HCT116 (cell line): Measurements from ENCODE around the gene CCNJ. TPM values are rescaled to one million over a fixed set of nuclear protein-coding genes. Genes with fewer than 3 reads are reported as not detected.

Experiments used
- ATAC-seq: fragments of 200-7000 bp; cut with Tn5 transposase; 2 replicates; pipeline ENCODE4 v1.9.1; 2020; ENCODE audit warnings: mild to moderate bottlenecking, moderate library complexity
- BruUV-seq: library from RNA; stranded (reverse); fragments of 400-500 nt; replicated peaks from 2 replicates; lab custom pipeline; 2021; lab: Mats Ljungman, UMichigan
- CTCF ChIA-PET: fragments of 300-600 bp; sonication (Branson Sonifier 250); formaldehyde crosslinking; loops from one replicate; lab custom pipeline; 2021; ENCODE audit warnings: antibody characterized with exemption; lab: Charles Lee
- POLR2A ChIA-PET: fragments of 300-600, 350-600 bp; sonication (Branson Sonifier 250); formaldehyde crosslinking; loops from one replicate; lab custom pipeline; 2021; ENCODE audit warnings: antibody characterized with exemption; lab: Charles Lee
- RAD21 ChIA-PET, 2 experiments: fragments of 300-600 bp; sonication (Branson Sonifier 250); formaldehyde crosslinking; loops; one replicate each; lab custom pipeline; 2023; ENCODE audit warnings: low total read pairs in 2 of 2; ENCODE audit not compliant: uncharacterized antibody in 2 of 2, unreplicated experiment in 2 of 2, low non-redundant PET in 1 of 2; lab: Charles Lee
- DNase-seq: peaks from one replicate; pipeline ENCODE4 v3.0.0-alpha.2; 2010; ENCODE audit warnings: low read depth, low spot score
- H2AFZ ChIP-seq: fragments of 200-600 bp; shearing (Covaris generic), sonication (generic); 2 replicates; pipeline ENCODE4 v1.6.1; 2017; ENCODE audit warnings: low read depth, mixed run types, mixed read lengths, antibody characterized with exemption, low read length; ENCODE audit not compliant: poor library complexity, severe bottlenecking
- H3K27ac ChIP-seq: 2 replicates; pipeline ENCODE4 v1.5.1; 2012; ENCODE audit warnings: low read depth, low read length
- H3K27me3 ChIP-seq: fragments of 200-600 bp; sonication (generic); 2 replicates; pipeline ENCODE4 v1.6.1; 2016; ENCODE audit warnings: mixed run types, low read length, mixed read lengths; ENCODE audit not compliant: insufficient read depth
- H3K36me3 ChIP-seq, 2 experiments: fragments of 200-500 bp in 1 of 2; fragments of 200-600 bp in 1 of 2; sonication (Bioruptor generic) in 1 of 2; sonication (generic) in 1 of 2; 2 replicates each; pipeline versions ENCODE4 v1.5.1 to v1.6.1; 2014 to 2016; ENCODE audit warnings: low read length in 2 of 2, inconsistent platforms in 1 of 2, mixed read lengths in 1 of 2, mixed run types in 1 of 2; ENCODE audit not compliant: insufficient read depth in 2 of 2, control insufficient read depth in 1 of 2
- H3K4me1 ChIP-seq, 2 experiments: fragments of 200-600 bp in 1 of 2; sonication (generic) in 1 of 2; 2 replicates each; pipeline versions ENCODE4 v1.5.1 to v1.6.1; 2012 to 2017; ENCODE audit warnings: low read length in 2 of 2, inconsistent platforms in 1 of 2, mild to moderate bottlenecking in 1 of 2, mixed read lengths in 1 of 2, mixed run types in 1 of 2, moderate library complexity in 1 of 2; ENCODE audit not compliant: insufficient read depth in 2 of 2, control insufficient read depth in 1 of 2
- H3K4me2 ChIP-seq: fragments of 200-600 bp; sonication (generic); 2 replicates; pipeline ENCODE4 v1.6.1; 2017; ENCODE audit warnings: mixed run types, low read length, mixed read lengths
- H3K4me3 ChIP-seq, 2 experiments: fragments of 200-600 bp in 1 of 2; sonication (generic) in 1 of 2; replicated peaks in 1 of 2; 2 replicates each; pipeline ENCODE4 v1.5.1; 2011 to 2016; ENCODE audit warnings: low read length in 2 of 2, control low read depth in 1 of 2, low read depth in 1 of 2, mild to moderate bottlenecking in 1 of 2, mixed read lengths in 1 of 2, mixed run types in 1 of 2
- H3K79me2 ChIP-seq: fragments of 200-600 bp; sonication (generic); 2 replicates; pipeline ENCODE4 v1.6.1; 2017; ENCODE audit warnings: mild to moderate bottlenecking, mixed run types, low read length, moderate library complexity, mixed read lengths; ENCODE audit not compliant: insufficient read depth
- H3K9ac ChIP-seq: fragments of 200-600 bp; sonication (generic); 2 replicates; pipeline ENCODE4 v1.6.1; 2016; ENCODE audit warnings: low read length, mixed read lengths
- H3K9me2 ChIP-seq: fragments of 200-600 bp; sonication (generic), shearing (Covaris generic); 2 replicates; pipeline ENCODE4 v1.6.1; 2017; ENCODE audit warnings: mixed run types, mild to moderate bottlenecking, moderate library complexity; ENCODE audit not compliant: insufficient read depth
- H3K9me3 ChIP-seq, 2 experiments: fragments of 200-500 bp in 1 of 2; fragments of 200-600 bp in 1 of 2; sonication (Bioruptor generic) in 1 of 2; sonication (generic) in 1 of 2; 2 replicates each; pipeline ENCODE4 v1.6.1; 2014 to 2017; ENCODE audit warnings: low read length in 2 of 2, mixed read lengths in 2 of 2, inconsistent platforms in 1 of 2, low read depth in 1 of 2, mild to moderate bottlenecking in 1 of 2, mixed run types in 1 of 2, moderate library complexity in 1 of 2; ENCODE audit not compliant: control insufficient read depth in 1 of 2, insufficient read depth in 1 of 2
- H4K20me1 ChIP-seq: fragments of 200-600 bp; sonication (generic), shearing (Covaris generic); 2 replicates; pipeline ENCODE4 v1.6.1; 2017; ENCODE audit warnings: mixed run types, mild to moderate bottlenecking, moderate library complexity; ENCODE audit not compliant: insufficient read depth
- CBX3 ChIP-seq: IDR thresholded peaks from 2 replicates; pipeline ENCODE4 v1.6.1; 2012; ENCODE audit warnings: low read depth
- FOSL1 ChIP-seq: IDR thresholded peaks from 2 replicates; pipeline ENCODE4 v1.6.1; 2012; ENCODE audit warnings: low read depth
- JUND ChIP-seq: IDR thresholded peaks from 2 replicates; pipeline ENCODE4 v1.6.1; 2012
- POLR2A ChIP-seq: IDR thresholded peaks from 2 replicates; pipeline ENCODE4 v1.7.0; 2011; ENCODE audit warnings: borderline replicate concordance; ENCODE audit not compliant: insufficient read depth, insufficient read length; ENCODE audit errors: extremely low read depth
- SIN3A ChIP-seq: IDR thresholded peaks from 2 replicates; pipeline ENCODE4 v1.6.1; 2012; ENCODE audit warnings: low read depth
- SP1 ChIP-seq: IDR thresholded peaks from 2 replicates; pipeline ENCODE4 v1.6.1; 2012; ENCODE audit warnings: low read depth
- intact Hi-C: fragments of 100-400 bp; cut with micrococcal nuclease; formaldehyde crosslinking; loops from 2 replicates; pipeline ENCODE4 v1.10.0; 2022
- total RNA-seq: library from RNA; stranded (reverse); gene quantifications from one replicate; pipeline ENCODE4 v1.2.1, GENCODE V29; 2021; ENCODE audit not compliant: unreplicated experiment

CCNJ gene
- total RNA-seq, 1 experiment from 2014 or later, result 12.2 TPM

DNA sequence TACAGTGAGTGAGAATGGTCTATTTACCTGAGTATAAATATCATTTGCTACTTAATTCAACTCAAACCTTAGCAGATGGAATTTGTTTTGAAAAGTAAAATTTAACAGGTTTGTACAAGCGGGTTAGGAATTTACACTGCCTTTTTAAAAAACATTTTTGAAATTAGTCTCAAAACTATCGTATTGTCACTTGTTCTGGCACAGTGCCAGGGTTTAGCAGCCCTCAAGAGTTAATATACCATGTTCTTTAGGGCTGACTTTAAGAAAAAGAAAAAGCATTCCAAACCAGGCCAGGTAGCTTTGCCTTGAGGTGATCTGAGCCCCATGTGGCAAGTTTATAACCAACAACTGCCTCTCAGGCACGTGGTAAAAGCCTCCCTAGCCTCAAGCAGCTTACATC, 17.8 kb downstream of the CCNJ start:
- no peak for ATAC-seq
- CTCF ChIA-PET, result interaction anchor here (1.3 kb wide), 1 partner anchor 168 kb away, joined by 3 read pairs; no protein-coding TSS in a partner anchor
- POLR2A ChIA-PET, result no interaction called here
- Histone ChIP-seq H3K9me3 (no peaks in the 10 kb centered on the region), H3K4me3 (no peak overlapping the region), H3K27me3 (no peaks in the 10 kb centered on the region), H3K4me1 (no peaks in the 10 kb centered on the region), H3K27ac (no peak overlapping the region), H3K4me2 (no peak overlapping the region), H2AFZ (no peak overlapping the region), H3K79me2 (no peaks in the 10 kb centered on the region), H4K20me1 (no peaks in the 10 kb centered on the region), H3K36me3 (peaks cover 22% of the 10 kb centered on the region in 2 experiments; a peak in 3 of 4 replicates), H3K9me2 (no peaks in the 10 kb centered on the region), H3K9ac (no peak overlapping the region)
- no peak for DNase-seq
- TF ChIP-seq SIN3A (no peak), SP1 (no peak), POLR2A (no peak), CBX3 (no peak)
- RAD21 ChIA-PET, result no interaction called here
- BruUV-seq, result no TSS peak
- intact Hi-C loops, result no loop called here

DNA sequence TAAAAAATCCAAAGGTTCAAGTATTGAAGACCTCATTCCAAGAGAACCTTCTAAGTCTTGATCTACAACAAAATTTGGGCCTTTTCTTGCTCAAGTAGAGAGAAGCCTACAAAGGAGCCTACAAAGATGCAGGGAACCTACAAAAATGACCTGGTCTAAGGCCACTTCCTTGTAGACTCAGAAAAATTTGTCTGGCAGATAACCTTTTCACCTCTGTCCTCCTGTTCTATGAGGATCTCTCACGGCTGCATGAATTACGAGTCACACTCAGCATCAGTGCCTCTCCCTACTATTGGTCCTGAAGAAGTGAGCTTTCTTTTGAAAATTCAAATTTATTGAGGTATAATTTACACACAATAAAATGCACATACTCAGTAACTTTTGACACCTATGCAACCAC, 29.3 kb downstream of the CCNJ start:
- CTCF ChIA-PET, result no interaction called here

More for the DNA sequence above, 29.3 kb downstream of the CCNJ start:
- ATAC-seq (peak; percentile 83), DNase-seq (peak; percentile 26)
- BruUV-seq, result no TSS peak
- Histone ChIP-seq H3K27me3 (no peaks in the 10 kb centered on the region), H3K9me2 (no peaks in the 10 kb centered on the region), H3K4me3 (no peak overlapping the region), H3K79me2 (no peaks in the 10 kb centered on the region), H3K9ac (no peak overlapping the region), H2AFZ (no peak overlapping the region), H4K20me1 (no peaks in the 10 kb centered on the region), H3K9me3 (no peaks in the 10 kb centered on the region), H3K4me2 (peak overlapping the region; percentile 48), H3K36me3 (no peaks in the 10 kb centered on the region), H3K27ac (no peak overlapping the region), H3K4me1 (peaks cover 4 to 30% of the 10 kb centered on the region in 2 experiments; a peak in 3 of 4 replicates)
- intact Hi-C loops, result no loop called here
- POLR2A ChIA-PET, result no interaction called here
- TF ChIP-seq FOSL1 (0 out of 2 replicates have a peak, but pooled peaks have one; percentile 9), JUND (no peak)
- RAD21 ChIA-PET, result no interaction called here
